Subcutaneous abdominal adipose tissue (tissue), 5 donors: ENCODE measurements around the gene RAB11FIP4.

Source experiments
- H3K27ac ChIP-seq: one replicate; pipeline ENCODE4 v1.7.0; 2013; ENCODE audit warnings: low read depth, mild to moderate bottlenecking, inconsistent platforms, low read length, moderate library complexity
- H3K27me3 ChIP-seq, 5 donors: one replicate each; pipeline ENCODE4 v1.7.0; 2013; ENCODE audit warnings: low read length in 5 of 5, inconsistent platforms in 1 of 5; ENCODE audit not compliant: control insufficient read depth in 5 of 5, insufficient read depth in 4 of 5
- H3K36me3 ChIP-seq, 5 donors: one replicate each; pipeline ENCODE4 v1.7.0; 2013; ENCODE audit warnings: low read length in 5 of 5; ENCODE audit not compliant: control insufficient read depth in 5 of 5, insufficient read depth in 5 of 5
- H3K4me1 ChIP-seq, 5 donors: one replicate each; pipeline ENCODE4 v1.7.0; 2013; ENCODE audit warnings: low read length in 5 of 5, mild to moderate bottlenecking in 3 of 5, moderate library complexity in 1 of 5; ENCODE audit not compliant: control insufficient read depth in 5 of 5, insufficient read depth in 5 of 5
- H3K4me3 ChIP-seq, 5 donors: one replicate each; pipeline ENCODE4 v1.7.0; 2013; ENCODE audit warnings: low read length in 5 of 5, low read depth in 1 of 5
- H3K9ac ChIP-seq, 5 donors: one replicate each; pipeline ENCODE4 v1.7.0; 2013; ENCODE audit warnings: low read length in 5 of 5, mild to moderate bottlenecking in 4 of 5, moderate library complexity in 3 of 5
- H3K9me3 ChIP-seq, 5 donors: one replicate each; pipeline ENCODE4 v1.7.0; 2013; ENCODE audit warnings: low read length in 5 of 5; ENCODE audit not compliant: control insufficient read depth in 5 of 5
- donor health status: healthy.
- donor health status: healthy.
- donor health status: healthy.
- donor health status: healthy.
- donor health status: healthy.

Gene RAB11FIP4

DNA sequence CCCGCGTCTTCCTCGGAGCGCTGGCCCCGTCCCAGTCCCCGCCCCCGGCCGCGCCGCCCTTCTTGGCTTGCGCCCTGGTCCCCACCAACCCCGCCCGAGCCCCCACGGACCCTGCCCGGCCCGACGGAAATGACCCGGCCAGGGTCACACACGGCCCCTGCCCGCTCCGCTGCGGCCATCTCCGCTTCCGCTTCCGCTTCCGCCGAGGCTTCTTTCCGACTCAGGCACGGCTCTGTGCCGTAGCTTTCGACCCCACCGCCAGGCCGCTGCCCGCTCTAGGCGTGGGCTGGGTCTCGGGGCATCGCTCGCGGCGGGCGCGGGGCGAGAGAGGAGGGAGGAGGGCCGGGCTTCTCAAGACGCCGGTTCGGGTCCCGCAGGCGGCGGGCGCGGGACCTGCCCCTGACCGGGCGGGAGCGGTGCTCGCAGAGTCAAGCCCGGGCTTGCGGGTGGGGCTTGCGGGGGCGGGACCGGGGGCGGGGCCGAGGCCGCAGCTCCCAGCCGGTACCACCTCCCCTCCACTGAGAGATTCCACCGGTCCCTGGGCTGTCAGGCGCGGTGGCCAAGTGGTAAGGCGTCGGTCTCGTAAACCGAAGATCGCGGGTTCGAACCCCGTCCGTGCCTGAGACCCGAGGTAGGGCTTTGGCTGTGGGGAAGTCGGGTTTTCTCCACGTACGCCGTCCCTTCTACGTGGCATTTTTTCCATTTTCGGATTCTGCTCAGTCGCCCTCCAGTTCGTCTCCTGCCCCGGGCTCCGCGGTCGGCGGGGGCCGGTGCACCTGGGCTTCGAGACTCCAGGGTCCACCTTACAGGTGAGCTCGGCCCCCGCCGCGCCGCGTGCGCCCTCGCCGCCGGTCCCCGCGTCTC lies 158.3 kb downstream of the RAB11FIP4 start:
- Histone ChIP-seq H3K4me3 (peak overlapping the region; percentile 74 to 95 (median 82)), H3K4me1 (peaks cover 0 to 15% (median 8%) of the 10 kb centered on the region in 5 donors), H3K9ac (peak overlapping the region in 4 of 5 donors; percentile 52 to 84 (median 69)), H3K27ac (peak overlapping the region; percentile 80), H3K36me3 (no peaks in the 10 kb centered on the region), H3K9me3 (no peaks in the 10 kb centered on the region), H3K27me3 (no peaks in the 10 kb centered on the region)

DNA sequence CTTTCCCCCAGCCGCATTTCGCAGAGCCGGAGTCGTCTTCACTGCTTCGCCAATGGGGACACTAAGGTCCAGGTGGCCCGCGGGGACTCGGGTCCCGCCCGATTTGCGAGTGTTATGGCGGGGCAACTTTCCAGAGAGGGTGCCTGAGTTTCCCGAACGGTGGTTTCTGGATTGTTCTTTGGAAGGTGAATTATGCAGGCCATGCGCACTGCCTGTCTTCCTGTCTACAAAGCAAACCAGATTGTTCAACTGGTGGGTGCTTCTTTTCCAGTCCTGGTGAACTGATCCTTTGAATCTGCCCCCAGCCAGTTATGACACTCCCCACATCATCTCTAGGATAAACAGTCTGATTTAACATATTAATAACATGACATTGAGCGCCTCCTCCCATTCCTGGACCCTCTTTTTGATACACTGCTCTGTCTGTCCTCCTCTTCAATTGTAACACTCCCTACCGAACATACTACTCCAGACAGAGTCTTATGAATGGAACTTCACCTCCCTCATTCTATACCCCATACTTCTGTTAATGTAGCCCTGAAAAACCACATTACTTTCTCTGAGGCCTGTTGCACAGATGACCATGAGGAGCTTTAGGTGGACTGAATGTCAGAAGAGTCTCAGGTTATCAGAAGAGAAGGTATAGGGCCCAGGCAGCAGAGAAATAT lies 159.0 kb downstream of the RAB11FIP4 start:
- Histone ChIP-seq H3K27me3 (no peaks in the 10 kb centered on the region), H3K36me3 (no peaks in the 10 kb centered on the region), H3K9me3 (no peaks in the 10 kb centered on the region), H3K9ac (peak overlapping the region in 3 of 5 donors; percentile 62 to 75 (median 68)), H3K27ac (peak overlapping the region; percentile 80), H3K4me3 (peak overlapping the region; percentile 57 to 87 (median 79)), H3K4me1 (peaks cover 0 to 15% (median 8%) of the 10 kb centered on the region in 5 donors)

DNA sequence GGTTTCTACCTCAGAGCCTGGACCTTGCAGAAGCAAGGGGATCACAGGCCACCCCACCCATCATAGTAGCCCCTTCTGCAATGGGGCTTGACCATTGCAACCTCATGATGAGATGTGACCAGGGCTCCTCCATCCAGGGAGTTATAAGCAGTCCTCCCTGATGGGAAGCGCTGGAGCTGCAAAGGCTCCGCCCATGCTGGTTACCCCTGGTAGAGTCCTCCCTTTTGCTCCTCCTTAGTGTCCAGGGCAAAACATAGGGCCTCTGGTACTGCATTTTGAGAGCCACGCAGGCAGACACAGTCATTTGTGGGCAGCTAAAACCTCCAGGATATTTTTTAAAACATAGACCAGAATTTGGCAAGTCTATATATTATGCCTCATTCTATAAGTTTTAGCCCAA lies 161.1 kb downstream of the RAB11FIP4 start:
- Histone ChIP-seq H3K4me1 (peaks cover 0 to 15% (median 8%) of the 10 kb centered on the region in 5 donors), H3K36me3 (no peaks in the 10 kb centered on the region), H3K4me3 (no peak overlapping the region), H3K9me3 (no peaks in the 10 kb centered on the region), H3K27ac (no peak overlapping the region), H3K27me3 (no peaks in the 10 kb centered on the region), H3K9ac (no peak overlapping the region)

DNA sequence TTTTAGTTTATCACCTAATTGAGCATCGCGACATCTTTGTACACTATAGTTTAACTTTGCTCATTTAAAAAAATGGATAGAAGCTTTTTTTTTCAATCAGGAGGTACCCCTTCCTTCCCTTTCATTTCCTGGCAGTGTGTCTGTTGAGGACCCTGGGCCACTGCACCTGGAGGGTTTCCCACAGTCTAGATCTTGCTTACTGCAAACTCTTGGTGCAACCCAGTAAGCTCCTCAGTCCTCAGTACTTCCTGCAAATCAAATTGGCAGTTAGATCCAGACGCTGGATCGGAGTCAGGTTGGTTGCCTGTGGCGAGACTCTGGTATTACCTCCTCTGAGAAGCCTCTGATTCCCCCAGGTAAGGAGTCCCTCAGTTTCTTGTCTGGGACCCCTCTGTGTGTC lies 162.0 kb downstream of the RAB11FIP4 start:
- Histone ChIP-seq H3K36me3 (no peaks in the 10 kb centered on the region), H3K4me1 (peaks cover 0 to 19% (median 13%) of the 10 kb centered on the region in 5 donors), H3K27me3 (no peaks in the 10 kb centered on the region), H3K9ac (no peak overlapping the region), H3K4me3 (no peak overlapping the region), H3K9me3 (no peaks in the 10 kb centered on the region), H3K27ac (no peak overlapping the region)

DNA sequence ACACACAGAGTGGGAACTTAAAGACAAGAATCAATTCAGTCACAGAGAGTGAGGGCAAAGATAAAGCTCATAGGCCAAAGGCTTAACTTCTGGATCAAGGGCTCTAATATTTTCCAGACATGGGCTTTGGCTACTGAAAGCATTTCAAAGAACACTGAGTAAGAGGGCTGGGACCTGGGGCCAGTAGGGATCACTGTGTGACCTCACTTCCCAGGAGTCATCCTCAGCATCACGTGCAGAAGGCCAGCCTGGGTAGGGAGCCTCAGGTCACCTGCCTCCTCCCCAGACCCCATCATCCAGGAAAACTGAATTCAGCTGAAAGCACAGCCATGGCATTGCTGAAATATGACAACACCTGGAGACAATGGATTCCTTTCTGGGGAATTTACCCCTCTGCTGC lies 163.5 kb downstream of the RAB11FIP4 start:
- Histone ChIP-seq H3K9me3 (no peaks in the 10 kb centered on the region), H3K9ac (no peak overlapping the region)

DNA sequence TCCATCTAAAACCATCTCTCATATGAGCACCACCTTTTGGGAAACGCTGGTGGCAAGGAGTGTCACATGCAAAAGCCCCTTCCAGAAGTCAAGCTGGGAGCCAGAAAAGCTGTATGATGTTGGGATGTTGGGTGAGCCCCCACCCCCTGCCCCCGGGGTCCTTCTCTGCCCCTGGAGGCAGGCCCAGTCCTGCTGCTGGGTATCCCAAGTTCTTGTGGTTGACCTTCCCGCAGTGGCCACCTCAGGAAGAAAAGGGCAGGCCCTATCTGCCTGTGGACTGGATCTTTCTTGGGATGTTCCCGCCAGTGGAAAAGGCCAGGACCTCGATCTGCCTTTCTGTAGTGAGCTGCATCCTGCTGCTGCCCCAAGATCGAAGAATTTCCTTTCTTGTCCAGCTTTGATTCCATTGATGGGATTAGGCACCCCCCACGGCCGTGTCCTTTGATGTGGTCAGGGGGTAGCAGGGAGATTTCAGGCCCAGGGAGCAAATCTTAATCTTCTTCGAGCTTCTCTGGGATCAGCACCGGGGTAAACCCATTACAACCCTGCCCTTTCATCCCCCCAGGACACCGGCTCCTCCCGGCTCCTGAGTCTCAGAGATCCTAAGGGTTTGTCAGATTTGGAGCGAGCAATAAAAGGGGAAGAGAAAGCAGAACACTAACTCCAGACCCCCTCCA lies 165.6 kb downstream of the RAB11FIP4 start:
- Histone ChIP-seq H3K4me1 (peaks cover 6 to 35% (median 29%) of the 10 kb centered on the region in 5 donors), H3K9ac (no peak overlapping the region), H3K36me3 (no peaks in the 10 kb centered on the region), H3K27ac (no peak overlapping the region), H3K27me3 (no peaks in the 10 kb centered on the region), H3K4me3 (no peak overlapping the region), H3K9me3 (no peaks in the 10 kb centered on the region)

More for the DNA sequence above, 163.5 kb downstream of the RAB11FIP4 start:
- Histone ChIP-seq H3K36me3 (no peaks in the 10 kb centered on the region), H3K27me3 (no peaks in the 10 kb centered on the region), H3K4me3 (no peak overlapping the region), H3K4me1 (peaks cover 0 to 20% (median 8%) of the 10 kb centered on the region in 5 donors), H3K27ac (no peak overlapping the region)

DNA sequence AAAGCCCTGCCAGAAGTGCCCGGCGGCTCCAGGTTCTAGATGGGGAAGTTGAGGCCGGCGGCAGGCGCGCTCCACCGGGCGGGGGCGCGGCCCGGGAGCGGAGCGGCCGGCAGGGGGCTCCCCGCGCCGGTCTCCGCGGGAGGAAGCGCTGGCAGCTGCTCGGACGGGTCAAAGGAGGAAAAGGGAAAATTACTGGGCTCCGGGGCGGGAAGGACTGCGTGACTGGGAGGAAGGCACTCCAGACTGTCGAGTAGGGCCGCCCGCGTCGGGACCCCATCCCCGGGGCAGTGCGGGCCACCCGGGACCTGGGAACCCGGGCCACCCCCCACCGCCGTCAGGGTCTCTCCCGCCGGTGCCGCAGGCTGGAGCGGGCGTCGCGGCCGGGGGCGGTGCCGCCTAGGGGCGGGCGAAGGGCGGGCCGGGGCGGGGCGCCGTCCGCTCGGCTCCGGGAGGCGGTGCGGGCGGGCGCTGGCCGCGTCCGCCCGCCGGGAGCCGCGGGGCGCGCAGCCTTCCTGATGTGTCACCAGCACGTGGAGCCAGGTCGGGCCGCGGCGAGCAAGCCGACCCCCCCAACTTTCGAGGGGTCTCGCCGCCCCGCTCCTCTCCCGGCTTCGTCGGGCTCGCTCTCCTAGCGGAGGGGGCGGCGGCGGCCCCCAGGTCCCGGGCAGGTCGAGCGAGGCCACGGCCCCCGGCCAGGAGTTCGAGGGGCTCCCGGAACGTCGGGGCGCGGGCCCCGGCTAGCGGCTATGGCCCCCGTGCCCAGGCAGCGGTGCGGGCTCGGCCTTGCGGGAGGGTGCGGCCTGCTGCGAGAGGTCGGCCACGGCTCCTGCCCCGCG lies 167.5 kb downstream of the RAB11FIP4 start:
- H3K9ac ChIP-seq, result peak overlapping the region in 4 of 5 donors; percentile 83 to 96 (median 92)
- H3K36me3 ChIP-seq, result peaks cover 0 to 8% (median 0%) of the 10 kb centered on the region in 5 donors
- peaks cover 6 to 52% (median 45%) of the 10 kb centered on the region in 5 donors for H3K4me1 ChIP-seq
- H3K9me3 ChIP-seq, result no peaks in the 10 kb centered on the region
- H3K4me3 ChIP-seq, result peak overlapping the region; percentile 66 to 87 (median 77)
- H3K27me3 ChIP-seq, result no peaks in the 10 kb centered on the region
- H3K27ac ChIP-seq, result peak overlapping the region; percentile 100

DNA sequence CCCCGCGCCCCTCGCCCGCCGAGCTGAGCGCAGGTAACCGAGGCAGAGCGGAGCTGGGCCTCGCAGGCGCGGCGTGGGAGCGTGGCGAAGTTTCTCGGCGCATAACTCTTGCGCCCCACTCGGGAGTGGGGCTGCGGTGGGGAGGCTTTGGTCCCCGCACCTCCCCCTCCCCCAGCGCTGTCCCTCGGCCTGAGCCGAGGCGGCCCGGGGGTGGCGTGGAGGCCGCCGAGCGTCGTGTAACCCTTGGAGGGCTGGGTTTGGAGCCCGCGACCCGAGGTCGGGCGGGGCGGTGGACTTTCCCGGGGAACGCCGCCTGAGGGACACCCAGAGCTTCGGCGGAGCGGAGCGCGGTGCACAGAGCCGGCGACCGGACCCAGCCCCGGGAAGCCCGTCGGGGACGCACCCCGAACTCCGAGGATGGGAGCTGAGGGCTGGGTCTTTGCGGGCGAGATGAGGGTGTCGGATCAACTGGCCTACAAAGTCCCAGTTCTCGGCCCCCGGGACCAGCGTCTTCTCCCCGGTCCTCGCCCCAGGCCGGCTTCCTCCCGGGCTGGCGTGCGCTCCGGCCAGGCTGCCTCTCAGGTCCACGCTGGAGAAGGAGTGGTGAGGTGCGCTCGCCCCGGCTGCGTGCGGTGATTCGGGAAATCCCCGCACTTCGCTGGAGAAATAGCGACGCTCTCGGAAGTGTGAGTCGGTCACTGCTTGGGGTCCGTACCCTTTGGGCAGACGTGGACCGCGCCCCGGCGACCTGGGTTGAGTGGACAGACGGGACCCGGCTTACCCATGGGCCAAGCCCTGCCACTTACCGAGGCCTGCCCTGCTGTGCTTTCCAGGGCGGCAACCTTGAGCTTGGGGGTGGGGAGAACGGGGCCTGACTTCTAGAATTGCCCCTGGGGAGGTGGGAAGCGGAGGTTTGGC lies 168.4 kb downstream of the RAB11FIP4 start:
- Histone ChIP-seq H3K4me3 (peak overlapping the region; percentile 76 to 87 (median 81)), H3K9ac (peak overlapping the region; percentile 83 to 99 (median 95)), H3K27ac (peak overlapping the region; percentile 100), H3K9me3 (no peaks in the 10 kb centered on the region), H3K27me3 (no peaks in the 10 kb centered on the region), H3K4me1 (peaks cover 6 to 60% (median 54%) of the 10 kb centered on the region in 5 donors), H3K36me3 (peaks cover 0 to 9% (median 0%) of the 10 kb centered on the region in 5 donors)
